SK-N-MC (cell line): Measurements from ENCODE around the gene TEX11.

Source experiments
- EZH2 ChIP-seq: fragments of 200-600 bp; sonication (generic); IDR thresholded peaks from one replicate; pipeline ENCODE4 v1.6.1; 2017; ENCODE audit warnings: antibody characterized with exemption
- FOXP2 ChIP-seq: optimal IDR thresholded peaks from 2 replicates; pipeline ENCODE3; 2011; ENCODE audit warnings: mild to moderate bottlenecking, moderate library complexity; ENCODE audit not compliant: insufficient read depth; ENCODE audit errors: extremely low read length, control extremely low read depth
- POLR2AphosphoS5 ChIP-seq: IDR thresholded peaks from 2 replicates; pipeline ENCODE4 v1.6.1; 2012; ENCODE audit warnings: mild to moderate bottlenecking, low read depth, low read length, borderline replicate concordance

DNA sequence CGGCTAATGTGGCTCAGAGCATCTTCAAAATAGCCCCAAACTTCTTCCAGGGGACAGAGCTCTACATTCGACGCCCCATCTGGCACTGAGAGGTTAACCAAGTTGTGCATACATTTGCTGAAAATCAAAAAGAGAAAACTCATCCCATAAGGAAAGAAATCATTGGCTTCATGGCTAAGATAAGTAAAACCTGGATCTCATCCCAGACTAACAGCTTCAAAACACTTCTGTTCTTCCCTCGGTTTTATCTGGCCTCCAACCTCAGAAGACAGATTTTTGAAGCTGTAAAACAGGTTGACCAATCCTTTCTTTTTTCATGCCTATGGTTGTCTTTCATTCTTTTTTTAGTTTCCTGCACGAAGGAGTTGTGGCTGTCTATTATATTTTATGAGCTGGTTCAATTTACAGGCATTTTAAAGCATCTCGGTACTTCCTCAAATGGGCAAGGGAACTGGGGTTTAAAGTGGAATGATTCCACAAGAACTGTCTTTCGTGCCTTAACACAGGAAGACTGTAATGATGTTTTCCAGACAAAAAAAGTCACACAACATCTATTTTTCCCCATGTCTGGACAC is 356.3 kb downstream of the TEX11 start:
- TF ChIP-seq POLR2AphosphoS5 (no peak), EZH2 (no peak), FOXP2 (no peak)
